Measurements from ENCODE around the gene PSPN.

The PSPN gene

GRCh38 chr19:6416658-6417405 lies 41.1 kb upstream of the PSPN start:
- Histone ChIP-seq H4K20me1 (peaks cover 92% of the 10 kb centered on the region), H3K36me3 (peaks cover 97% of the 10 kb centered on the region), H3K4me3 (no peak overlapping the region), H3K4me2 (no peak overlapping the region), H3K9ac (no peak overlapping the region), H3K27me3 (no peaks in the 10 kb centered on the region), H3K9me3 (no peaks in the 10 kb centered on the region), H3K4me1 (0 out of 2 replicates have a peak, but pooled peaks cover under 1% of the 10 kb centered on the region), H3K27ac (no peak overlapping the region)
- no peak for TF ChIP-seq Cebpa-rat (IDR thresholded peaks at IDR 0.05)

GRCh38 chr19:6415591-6416190 lies 40.0 kb upstream of the PSPN start:
- Histone ChIP-seq H3K27me3 (no peaks in the 10 kb centered on the region), H4K20me1 (peaks cover 86% of the 10 kb centered on the region), H3K4me1 (no peaks in the 10 kb centered on the region), H3K4me3 (no peak overlapping the region), H3K9ac (no peak overlapping the region), H3K27ac (no peak overlapping the region), H3K36me3 (peaks cover 88% of the 10 kb centered on the region), H3K9me3 (no peaks in the 10 kb centered on the region), H3K4me2 (no peak overlapping the region)
- TF ChIP-seq Cebpa-rat (IDR thresholded peaks at IDR 0.05), result no peak

- Histone ChIP-seq H3K9me3 (no peaks in the 10 kb centered on the region), H3K36me3 (peaks cover 81% of the 10 kb centered on the region), H3K27ac (no peak overlapping the region), H3K4me1 (no peaks in the 10 kb centered on the region), H3K4me3 (no peak overlapping the region), H3K27me3 (no peaks in the 10 kb centered on the region), H4K20me1 (peaks cover 79% of the 10 kb centered on the region), H3K4me2 (no peak overlapping the region), H3K9ac (no peak overlapping the region)
- no peak for TF ChIP-seq Cebpa-rat (IDR thresholded peaks at IDR 0.05)
Measured at GRCh38 chr19:6414793-6415590, 39.3 kb upstream of the PSPN start.

- peaks cover 71% of the 10 kb centered on the region for H3K36me3 ChIP-seq
- H3K9ac ChIP-seq, result no peak overlapping the region
- no peak overlapping the region for H3K4me3 ChIP-seq
- no peak for TF ChIP-seq Cebpa-rat (IDR thresholded peaks at IDR 0.05)
- H3K4me1 ChIP-seq, result no peaks in the 10 kb centered on the region
- H3K27ac ChIP-seq, result no peak overlapping the region
- no peak overlapping the region for H3K4me2 ChIP-seq
- no peaks in the 10 kb centered on the region for H3K9me3 ChIP-seq
- no peaks in the 10 kb centered on the region for H3K27me3 ChIP-seq
- peaks cover 69% of the 10 kb centered on the region for H4K20me1 ChIP-seq
Measured at GRCh38 chr19:6413721-6414643, 38.2 kb upstream of the PSPN start.

- Histone ChIP-seq H3K9me3 (no peaks in the 10 kb centered on the region), H3K4me1 (no peaks in the 10 kb centered on the region), H3K4me3 (no peak overlapping the region), H3K9ac (no peak overlapping the region), H4K20me1 (peaks cover 62% of the 10 kb centered on the region), H3K27ac (no peak overlapping the region), H3K4me2 (no peak overlapping the region), H3K27me3 (no peaks in the 10 kb centered on the region), H3K36me3 (peaks cover 64% of the 10 kb centered on the region)
- TF ChIP-seq Cebpa-rat (IDR thresholded peaks at IDR 0.05), result no peak
Measured at GRCh38 chr19:6413291-6413690, 37.6 kb upstream of the PSPN start.

GRCh38 chr19:6412447-6413091 lies 36.8 kb upstream of the PSPN start:
- Histone ChIP-seq H3K4me2 (no peak overlapping the region), H3K4me1 (no peaks in the 10 kb centered on the region), H4K20me1 (peaks cover 54% of the 10 kb centered on the region), H3K36me3 (peaks cover 57% of the 10 kb centered on the region), H3K27me3 (no peaks in the 10 kb centered on the region), H3K27ac (no peak overlapping the region), H3K9me3 (no peaks in the 10 kb centered on the region), H3K4me3 (no peak overlapping the region), H3K9ac (no peak overlapping the region)
- TF ChIP-seq Cebpa-rat (IDR thresholded peaks at IDR 0.05), result no peak

GRCh38 chr19:6412061-6412446 lies 36.3 kb upstream of the PSPN start:
- no peak overlapping the region for H3K27ac ChIP-seq
- H3K4me3 ChIP-seq, result no peak overlapping the region
- TF ChIP-seq Cebpa-rat (IDR thresholded peaks at IDR 0.05), result no peak
- no peak overlapping the region for H3K4me2 ChIP-seq
- peaks cover 49% of the 10 kb centered on the region for H4K20me1 ChIP-seq
- H3K4me1 ChIP-seq, result no peaks in the 10 kb centered on the region
- H3K36me3 ChIP-seq, result peaks cover 52% of the 10 kb centered on the region
- H3K27me3 ChIP-seq, result no peaks in the 10 kb centered on the region
- no peak overlapping the region for H3K9ac ChIP-seq
- no peaks in the 10 kb centered on the region for H3K9me3 ChIP-seq

GRCh38 chr19:6409346-6409745 lies 33.6 kb upstream of the PSPN start:
- no peak for TF ChIP-seq Cebpa-rat (IDR thresholded peaks at IDR 0.05)
- H3K4me2 ChIP-seq, result no peak overlapping the region

GRCh38 chr19:6406401-6406800 lies 30.7 kb upstream of the PSPN start:
- H3K4me1 ChIP-seq, result peaks cover 10% of the 10 kb centered on the region; the same call in 1 of the 2 replicates

More at GRCh38 chr19:6409346-6409745, 33.6 kb upstream of the PSPN start:
- H3K4me1 ChIP-seq, result no peaks in the 10 kb centered on the region
- peaks cover 25% of the 10 kb centered on the region for H3K36me3 ChIP-seq
- H3K27ac ChIP-seq, result no peak overlapping the region
- peaks cover 23% of the 10 kb centered on the region for H4K20me1 ChIP-seq
- H3K9ac ChIP-seq, result no peak overlapping the region
- H3K9me3 ChIP-seq, result no peaks in the 10 kb centered on the region
- no peaks in the 10 kb centered on the region for H3K27me3 ChIP-seq
- H3K4me3 ChIP-seq, result no peak overlapping the region

More at GRCh38 chr19:6406401-6406800, 30.7 kb upstream of the PSPN start:
- H3K36me3 ChIP-seq, result no peaks in the 10 kb centered on the region
- H3K4me3 ChIP-seq, result no peak overlapping the region
- H3K9ac ChIP-seq, result no peak overlapping the region
- H3K27me3 ChIP-seq, result no peaks in the 10 kb centered on the region
- H4K20me1 ChIP-seq, result 0 out of 2 replicates have a peak, but pooled peaks cover under 1% of the 10 kb centered on the region
- no peak overlapping the region for H3K27ac ChIP-seq
- no peak overlapping the region for H3K4me2 ChIP-seq
- TF ChIP-seq Cebpa-rat (IDR thresholded peaks at IDR 0.05), result no peak
- no peaks in the 10 kb centered on the region for H3K9me3 ChIP-seq

All from BLaER1 (cell line).